HG02870 (cell line): ENCODE data around the gene FBXL5.

Source experiments
- ATAC-seq: cut with Tn5 transposase; IDR thresholded peaks from one replicate; pipeline ENCODE4 v1.9.1; 2021; ENCODE audit warnings: mild to moderate bottlenecking, moderate library complexity; ENCODE audit not compliant: unreplicated experiment

The FBXL5 gene, protein sequence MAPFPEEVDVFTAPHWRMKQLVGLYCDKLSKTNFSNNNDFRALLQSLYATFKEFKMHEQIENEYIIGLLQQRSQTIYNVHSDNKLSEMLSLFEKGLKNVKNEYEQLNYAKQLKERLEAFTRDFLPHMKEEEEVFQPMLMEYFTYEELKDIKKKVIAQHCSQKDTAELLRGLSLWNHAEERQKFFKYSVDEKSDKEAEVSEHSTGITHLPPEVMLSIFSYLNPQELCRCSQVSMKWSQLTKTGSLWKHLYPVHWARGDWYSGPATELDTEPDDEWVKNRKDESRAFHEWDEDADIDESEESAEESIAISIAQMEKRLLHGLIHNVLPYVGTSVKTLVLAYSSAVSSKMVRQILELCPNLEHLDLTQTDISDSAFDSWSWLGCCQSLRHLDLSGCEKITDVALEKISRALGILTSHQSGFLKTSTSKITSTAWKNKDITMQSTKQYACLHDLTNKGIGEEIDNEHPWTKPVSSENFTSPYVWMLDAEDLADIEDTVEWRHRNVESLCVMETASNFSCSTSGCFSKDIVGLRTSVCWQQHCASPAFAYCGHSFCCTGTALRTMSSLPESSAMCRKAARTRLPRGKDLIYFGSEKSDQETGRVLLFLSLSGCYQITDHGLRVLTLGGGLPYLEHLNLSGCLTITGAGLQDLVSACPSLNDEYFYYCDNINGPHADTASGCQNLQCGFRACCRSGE

DNA sequence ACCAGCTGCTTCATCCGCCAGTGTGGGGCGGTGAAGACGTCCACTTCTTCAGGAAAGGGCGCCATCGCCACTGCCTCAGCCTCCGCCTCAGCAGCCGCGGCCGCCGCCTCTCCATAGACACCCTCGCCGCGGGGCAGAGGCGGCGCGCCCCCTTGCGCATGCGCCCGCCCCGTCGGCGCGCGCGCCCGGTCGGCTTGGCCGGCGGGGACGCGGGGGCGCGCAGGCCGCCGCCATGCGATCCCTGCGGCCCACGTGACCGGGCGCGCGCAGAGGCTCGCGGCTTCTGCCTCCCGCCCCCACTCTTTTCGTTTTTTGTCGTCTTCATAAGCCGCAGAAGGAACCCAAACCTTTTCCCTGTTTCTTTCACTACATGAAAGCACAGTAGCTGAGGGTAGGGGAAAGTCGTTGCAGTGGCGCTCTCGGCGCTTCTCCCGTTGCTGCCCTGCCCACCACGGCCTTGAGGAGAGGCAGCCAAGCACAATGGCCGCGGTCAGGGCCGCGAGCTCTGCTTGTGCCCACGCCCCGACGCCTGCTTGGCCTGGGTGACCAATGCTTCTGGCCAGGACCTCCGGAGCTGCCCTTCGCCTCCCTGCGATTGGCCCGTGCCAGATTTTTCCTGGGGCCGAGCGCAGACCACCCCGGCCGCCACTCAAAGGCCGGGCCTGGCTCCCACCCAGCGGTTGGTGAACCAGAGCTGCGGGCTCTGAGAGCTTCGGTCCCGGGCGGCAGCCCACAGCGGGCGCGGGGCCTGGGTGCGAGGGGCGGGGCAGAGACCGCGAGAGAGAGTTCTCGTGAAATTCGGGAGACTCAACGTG lies at the start of gene FBXL5:
TSS of gene FBXL5 (minus strand) at position 135 of the 815 bp plus-strand sequence. CDS start at position 65, 70 bp downstream.
- ATAC-seq = peak; percentile 60

DNA sequence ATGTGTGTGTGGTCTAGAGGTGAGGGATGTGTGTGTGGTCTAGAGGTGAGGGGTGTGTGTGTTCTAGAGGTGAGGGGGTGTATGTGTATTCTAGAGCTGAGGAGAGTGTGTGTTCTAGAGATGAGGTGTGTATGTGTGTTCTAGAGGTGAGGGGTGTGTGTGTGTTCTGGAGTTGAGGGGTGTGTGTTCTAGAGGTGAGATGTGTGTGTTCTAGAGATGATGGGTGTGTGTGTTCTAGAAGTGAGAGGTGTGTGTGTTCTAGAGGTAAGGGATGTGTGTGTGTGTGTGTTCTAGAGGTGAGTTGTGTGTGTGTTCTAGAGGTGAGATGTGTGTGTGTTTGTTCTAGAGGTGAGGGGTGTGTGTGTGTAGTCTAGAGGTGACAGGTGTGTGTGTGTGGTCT lies 49.0 kb upstream of the FBXL5 start:
- no peak for ATAC-seq

DNA sequence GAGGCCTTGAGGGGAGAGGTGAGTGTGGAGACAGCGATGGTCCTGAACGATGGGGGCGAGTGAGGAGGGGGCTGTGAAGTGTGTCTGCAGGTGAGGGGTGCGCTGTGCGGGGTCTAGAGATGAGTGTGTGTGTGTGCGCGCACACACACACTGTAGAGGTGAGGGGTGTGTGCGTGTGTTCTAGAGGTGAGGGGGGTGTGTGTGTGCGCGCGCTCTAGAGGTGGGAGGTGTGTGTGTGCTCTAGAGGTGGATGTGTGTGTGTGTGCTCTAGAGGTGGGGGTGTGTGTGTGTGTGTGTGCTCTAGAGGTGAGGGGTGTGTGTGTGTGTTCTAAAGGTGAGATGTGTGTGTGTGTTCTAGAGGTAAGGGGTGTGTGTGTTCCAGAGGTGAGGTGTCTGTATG lies 48.3 kb upstream of the FBXL5 start:
- ATAC-seq = no peak

DNA sequence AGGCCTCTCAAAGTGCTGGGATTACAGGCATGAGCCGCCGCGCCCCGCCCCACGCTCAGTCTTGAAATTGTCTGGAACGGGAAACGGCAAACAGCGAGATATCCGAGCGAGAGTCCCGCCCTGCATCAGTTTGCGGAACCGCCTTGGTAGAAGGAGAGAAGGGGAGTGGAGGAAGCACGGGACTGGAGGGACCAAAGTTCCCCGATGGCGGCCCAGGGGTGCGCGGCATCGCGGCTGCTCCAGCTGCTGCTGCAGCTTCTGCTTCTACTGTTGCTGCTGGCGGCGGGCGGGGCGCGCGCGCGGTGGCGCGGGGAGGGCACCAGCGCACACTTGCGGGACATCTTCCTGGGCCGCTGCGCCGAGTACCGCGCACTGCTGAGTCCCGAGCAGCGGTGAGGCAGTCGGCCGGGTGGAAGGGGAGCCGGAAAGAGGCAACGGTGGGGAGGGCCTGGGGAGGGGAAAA lies 47.8 kb upstream of the FBXL5 start, which contains the start of gene BST1:
TSS of gene BST1 (plus strand) at position 125 of the 463 bp plus-strand sequence. CDS start at position 205, 80 bp downstream.
- peak; percentile 70 for ATAC-seq

DNA sequence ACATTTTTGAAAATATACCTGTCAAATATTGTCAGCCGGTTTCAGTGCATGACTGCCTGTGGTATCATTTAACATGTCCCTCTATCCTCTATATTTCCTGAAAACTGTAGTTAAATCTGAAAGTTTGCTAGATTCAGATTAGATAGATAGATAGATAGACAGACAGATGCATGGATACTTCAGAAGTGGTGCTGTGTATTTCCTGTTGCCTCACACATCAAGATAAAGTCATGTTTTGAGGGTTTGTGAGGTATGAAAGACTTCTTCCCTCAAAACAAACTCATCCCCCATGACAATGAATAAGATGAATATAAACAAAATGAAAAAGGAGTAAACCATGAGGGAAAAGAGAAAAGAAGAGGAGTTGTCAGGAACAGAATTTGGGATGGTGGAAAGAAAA lies 41.7 kb upstream of the FBXL5 start:
- no peak for ATAC-seq

DNA sequence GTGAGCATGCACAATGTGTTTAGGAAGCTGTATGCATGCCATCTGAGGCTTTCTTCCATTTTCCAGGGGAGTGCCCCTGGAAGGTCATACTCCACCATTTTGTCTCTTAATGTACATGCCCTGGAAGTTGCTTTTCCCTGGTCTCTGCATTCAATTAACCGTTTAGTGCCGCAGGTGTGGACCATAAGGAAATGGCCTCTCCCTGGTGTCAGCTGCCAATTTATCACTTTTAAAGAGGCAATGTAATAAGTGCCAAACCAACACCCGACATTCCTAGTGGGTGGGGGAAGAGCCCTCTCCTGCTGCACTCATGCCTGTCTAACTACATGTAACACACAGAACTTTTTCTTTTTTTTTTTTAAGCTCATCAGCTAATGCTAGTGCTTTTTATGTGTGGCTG lies 40.6 kb upstream of the FBXL5 start:
- ATAC-seq = no peak

DNA sequence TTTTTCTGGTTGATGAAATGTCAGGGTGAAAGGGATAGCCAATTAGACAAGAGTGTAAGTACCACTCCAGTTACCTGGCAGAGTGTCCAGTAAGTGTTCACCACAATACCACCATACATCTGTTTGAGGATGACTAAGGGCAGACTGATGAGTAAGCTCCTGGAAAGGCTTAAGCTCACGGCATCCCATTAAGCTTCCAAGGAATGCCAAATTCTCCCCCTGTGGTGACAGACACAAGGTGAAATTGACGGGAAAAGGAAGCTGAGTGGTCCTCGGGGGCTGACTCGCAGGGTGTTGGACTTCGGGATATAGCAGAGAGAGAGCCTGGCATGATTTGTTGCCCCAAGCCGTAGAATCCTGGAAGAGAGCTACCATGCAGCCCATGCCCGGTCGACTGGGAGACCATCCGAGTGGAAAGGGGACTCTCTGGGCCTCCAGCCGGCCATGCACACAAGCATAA lies 40.1 kb upstream of the FBXL5 start:
- no peak for ATAC-seq

DNA sequence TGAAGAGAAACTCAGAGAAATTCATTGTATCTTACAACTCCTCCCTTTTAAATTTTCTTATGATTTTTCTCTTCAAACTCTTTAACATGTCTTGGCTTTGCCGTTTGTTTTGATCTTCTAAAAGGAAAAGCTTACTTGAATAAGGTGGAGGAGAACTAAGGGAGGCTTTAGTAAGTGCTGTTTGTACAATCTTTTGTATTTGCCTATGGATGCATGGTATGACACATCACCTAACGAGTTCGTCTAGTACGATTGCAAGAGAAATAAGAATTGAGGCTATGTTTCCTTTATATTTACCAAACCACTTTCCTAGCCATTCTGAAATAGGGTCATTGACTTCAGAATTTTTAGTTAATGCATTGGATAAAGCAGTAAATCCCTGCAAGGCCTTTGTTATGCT lies 39.3 kb upstream of the FBXL5 start:
- ATAC-seq = no peak

DNA sequence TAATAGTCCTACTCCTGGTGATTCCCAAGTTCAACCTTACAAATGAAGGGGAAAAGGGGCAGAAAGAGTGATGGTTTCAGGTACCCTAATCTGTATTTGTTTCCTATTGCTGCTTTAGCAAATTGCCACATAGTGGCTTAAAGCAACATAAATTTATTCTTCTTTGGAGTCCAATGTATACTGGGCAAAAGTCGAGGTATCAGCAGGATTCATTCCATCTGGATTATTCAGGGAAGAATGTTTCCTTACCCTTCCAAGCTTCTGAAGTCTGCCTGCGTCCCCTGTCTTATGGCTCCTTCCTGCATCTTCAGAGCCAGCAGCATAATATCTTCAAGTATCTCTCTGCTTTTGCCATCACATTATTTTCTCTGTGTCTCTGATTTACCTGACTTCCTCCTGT lies 37.4 kb upstream of the FBXL5 start:
- no peak for ATAC-seq

DNA sequence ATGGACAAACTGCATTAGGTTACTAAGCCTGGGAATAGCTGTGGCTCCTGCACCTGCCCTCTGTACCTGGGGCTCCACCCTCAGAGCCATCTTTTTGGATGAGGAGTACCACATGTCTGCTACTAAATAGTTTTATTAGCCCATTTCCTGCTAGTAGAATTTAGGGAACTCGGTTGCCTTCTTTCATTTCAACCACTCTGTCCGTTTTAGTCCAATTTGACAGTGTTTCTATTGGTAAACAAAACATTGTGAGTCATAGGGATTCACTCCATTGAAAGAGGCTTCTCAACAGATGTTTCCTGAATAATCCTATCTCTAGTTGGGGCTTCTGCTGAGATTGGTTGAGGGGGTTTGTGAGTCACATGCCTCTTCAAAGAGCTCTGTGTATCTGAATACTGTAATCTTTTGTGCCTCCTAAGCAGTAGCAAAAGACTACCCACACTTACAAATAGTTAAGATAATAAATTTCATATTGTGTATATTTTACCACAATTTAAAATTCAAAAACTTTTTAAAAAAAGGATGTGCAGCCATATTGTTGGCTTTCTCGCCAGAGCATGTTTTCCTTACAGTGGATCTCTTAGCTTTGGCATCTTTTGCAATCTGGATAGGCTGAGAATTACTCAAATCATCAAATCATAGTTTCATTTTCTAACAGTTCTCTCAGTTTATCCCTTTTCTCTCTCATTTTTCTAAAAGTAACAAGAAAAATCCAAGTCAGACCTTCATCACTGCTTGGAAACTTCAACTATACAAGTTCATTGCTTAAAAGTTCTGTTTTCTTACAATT lies 36.4 kb upstream of the FBXL5 start:
- ATAC-seq = no peak

DNA sequence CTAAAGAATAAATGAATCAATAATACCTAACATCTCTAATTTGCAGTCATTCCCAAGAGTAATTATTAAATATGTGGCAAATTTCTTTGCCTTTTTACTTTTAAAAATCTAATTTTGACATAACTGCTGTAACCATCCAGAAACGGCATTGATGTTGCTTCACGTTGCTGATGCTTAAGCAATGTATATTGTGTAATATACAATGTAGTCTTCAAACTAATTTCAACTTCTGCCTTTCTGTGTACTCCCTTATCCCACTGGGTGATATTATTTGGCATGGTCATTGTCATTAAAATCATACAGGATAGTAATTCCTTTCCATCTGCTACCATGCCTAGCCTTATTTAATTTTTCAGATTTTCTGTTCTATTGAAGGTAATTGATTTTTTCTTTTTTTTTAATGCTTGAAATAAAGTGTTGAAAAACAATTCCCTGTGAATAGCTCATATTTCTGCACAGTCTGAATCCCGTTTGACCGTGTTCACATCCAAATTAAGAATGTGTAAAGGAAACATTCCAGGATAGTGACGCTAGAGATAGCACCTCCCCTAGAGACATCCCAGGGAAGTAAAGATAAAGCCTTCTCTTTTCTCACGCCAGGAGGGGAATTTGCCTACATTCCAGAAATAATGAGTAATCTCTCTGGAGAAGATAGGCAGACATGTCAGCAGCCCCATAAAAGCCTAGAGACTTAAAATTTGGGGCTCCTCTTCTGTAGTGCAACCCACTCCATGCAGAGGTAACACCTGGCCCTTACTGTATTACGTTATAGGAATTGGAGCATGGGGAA lies 35.1 kb upstream of the FBXL5 start:
- no peak for ATAC-seq

DNA sequence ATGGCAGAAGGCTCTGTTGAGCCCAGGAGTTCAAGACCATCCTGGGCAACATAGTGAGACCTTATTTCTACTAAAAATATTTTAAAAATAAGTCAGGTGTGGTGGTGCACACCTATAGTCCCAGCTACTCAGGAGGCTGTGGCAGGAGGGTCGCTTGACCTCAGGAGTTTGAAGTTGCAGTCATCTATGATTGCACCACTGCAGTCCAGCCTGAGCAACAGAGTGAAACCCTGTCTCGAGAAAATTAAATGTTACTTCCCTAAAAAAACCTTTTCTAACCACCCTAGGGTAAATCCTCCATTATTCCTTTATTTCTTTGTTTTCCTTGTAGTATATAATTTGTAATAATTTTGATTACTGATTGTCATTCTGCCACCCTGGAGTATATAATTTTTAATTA lies 34.4 kb upstream of the FBXL5 start:
- no peak for ATAC-seq

DNA sequence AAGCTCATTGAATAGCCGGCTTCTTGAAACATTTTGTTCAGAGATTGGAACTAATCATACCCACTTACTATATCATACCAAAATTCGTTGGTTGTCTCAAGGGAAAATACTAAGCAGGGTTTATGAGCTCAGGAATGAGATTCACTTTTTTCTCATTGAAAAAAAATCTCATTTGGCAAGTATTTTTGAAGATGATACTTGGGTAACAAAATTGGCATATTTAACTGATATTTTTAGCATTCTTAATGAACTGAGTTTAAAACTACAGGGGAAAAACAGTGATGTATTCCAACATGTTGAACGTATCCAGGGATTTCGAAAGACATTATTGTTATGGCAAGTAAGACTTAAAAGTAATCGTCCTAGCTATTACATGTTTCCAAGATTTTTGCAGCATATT lies 32.9 kb upstream of the FBXL5 start:
- no peak for ATAC-seq

DNA sequence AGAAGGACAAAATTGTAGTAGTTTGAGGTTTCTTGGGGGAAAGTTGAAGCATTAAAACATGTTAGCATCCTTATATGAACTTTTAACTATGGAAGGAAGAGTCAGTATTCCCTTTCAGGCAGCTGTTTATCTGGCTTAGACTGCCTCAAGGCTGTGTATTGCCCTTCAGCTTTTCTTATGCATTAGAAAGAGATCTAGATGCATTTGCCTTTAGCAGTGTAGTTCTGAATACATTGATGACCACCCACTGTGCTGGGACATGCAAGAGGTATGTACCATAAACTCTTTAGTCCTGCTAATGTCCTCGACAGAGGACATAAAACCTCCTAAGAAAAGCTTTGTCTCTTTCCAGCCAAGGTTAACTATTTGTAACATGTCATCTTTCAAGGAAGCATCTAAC lies 29.3 kb upstream of the FBXL5 start:
- ATAC-seq = no peak

DNA sequence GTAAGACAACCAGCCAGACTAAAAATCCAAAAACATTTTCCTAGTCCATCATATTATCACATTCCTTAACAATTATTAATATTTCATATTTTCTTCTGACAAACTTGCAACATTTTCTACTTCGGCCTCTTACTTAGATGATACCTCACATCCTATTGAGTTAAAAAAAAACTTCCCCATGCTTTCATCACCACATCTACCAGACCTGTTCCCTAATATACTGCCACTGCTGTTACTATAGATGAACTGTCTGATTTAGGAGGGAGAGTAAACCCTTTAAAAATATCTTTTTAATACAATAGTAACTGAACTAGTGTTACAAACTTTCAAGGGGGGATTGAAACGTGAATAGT lies 28.0 kb upstream of the FBXL5 start:
- ATAC-seq = no peak

DNA sequence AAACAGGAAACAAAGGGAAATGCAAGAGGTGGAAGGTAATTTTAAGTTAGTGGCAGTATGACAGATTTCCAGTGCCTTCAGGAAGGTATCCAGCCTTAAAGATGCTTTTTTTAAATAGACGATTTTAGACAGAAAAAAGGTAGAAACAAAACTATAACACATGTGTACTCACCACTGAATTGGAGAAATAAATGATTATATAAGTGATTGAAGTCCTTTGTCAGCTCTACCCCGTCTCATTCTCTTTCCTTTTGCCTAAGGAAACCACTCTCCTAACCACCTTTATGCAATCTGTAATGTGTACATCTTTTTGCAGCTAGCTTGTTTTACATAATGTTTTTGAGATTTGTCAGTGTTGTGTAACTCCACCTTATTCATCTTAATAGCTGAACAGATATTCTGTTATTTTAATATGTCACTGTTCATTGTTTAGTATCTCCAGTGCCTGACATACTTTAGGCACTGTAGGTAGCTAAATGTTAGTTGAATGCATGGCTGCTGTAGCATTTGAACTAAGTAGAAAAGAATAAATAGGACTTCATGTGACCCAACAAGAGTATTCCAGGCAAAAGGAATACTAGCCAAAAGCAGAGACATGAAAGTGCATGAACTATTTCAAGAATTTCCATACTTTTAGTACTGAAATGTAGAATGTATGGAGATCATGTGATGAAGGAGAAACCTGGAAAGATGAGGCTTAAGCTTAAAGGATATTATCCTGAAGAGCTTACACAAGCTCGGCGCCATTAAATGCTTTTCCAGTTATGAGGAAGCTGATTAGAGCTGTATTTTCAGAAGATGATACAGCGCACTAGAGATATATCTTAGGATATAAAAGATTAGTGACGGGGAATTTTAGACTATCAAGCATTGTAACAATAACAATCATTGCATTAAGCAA lies 27.3 kb upstream of the FBXL5 start:
- ATAC-seq = no peak

DNA sequence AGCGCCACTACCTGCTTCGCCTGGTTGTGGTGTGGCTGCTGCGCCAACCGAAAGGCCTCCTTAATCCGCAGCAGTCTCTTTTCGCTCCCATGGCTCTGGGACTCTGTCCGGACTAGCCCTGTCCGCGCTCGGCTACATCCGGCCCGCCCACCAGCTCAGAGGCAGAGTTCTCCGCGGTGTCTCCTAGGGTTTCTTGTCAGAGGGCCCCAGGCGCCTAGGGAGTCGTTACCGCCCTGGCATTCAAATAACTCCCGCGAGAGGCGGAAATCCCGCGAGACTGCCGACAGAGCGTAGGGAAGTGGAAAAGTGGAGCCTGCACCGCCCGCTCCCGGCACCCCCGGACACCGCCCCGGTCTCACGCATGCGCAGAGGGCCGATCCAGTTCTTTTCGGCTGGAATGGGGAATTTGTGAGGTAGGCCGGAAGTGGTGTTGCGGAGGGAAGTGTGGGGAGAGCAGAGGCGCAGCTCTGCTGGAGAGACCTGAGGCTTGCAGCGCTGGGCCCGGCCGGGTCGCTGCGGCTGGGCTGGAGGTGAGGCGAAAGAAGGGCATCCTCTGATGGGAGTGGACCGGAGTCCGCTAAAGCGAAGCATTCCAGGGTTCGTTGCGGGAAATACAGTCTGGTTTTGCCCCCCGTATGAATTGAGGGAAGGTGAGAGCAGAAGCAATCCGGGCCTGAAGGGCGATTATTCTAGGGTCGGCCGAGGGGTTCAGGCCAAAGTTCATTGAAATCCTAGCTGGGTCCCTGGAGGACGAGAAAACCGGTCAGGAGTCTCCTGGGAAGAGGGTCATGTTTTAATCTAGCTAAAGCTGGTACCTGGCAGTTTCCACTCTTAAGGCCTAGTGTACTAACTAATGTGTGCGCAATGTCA lies 26.4 kb upstream of the FBXL5 start, which contains the start of gene FAM200B:
TSS of gene FAM200B (plus strand) at position 456 of the 870 bp plus-strand sequence. CDS start 5,151 bp downstream, outside the sequence.
- peak; percentile 90 for ATAC-seq

DNA sequence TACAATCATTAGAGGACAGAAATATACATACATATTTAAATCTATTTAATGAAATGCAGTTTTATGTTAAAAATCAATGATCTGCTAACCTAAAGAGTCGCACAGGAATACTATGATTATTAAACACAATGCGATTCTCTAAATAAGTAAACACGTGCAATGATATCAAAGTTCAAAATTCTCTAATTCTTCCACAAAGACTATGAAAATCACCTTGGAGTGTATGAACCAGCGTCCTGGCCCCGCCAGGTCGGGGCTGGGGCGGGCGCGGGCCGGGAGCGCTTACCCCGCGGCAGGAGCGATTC lies 25.9 kb upstream of the FBXL5 start:
- no peak for ATAC-seq
